HUES64 (cell line): ENCODE data around the gene CNTNAP2. TPM values are rescaled to one million over a fixed set of nuclear protein-coding genes. Genes with fewer than 3 reads are reported as not detected.
A peak's percentile ranks its signal among the peaks of the same experiment; 100 is the strongest.

ENCODE experiments used
- H3K27ac ChIP-seq: 2 replicates; pipeline ENCODE4 v1.7.0; 2013; ENCODE audit warnings: low read depth, low read length, inconsistent platforms
- H3K27me3 ChIP-seq: 2 replicates; pipeline ENCODE4 v1.6.1; 2013; ENCODE audit warnings: mild to moderate bottlenecking, low read length; ENCODE audit not compliant: insufficient read depth
- H3K36me3 ChIP-seq: 2 replicates; pipeline ENCODE4 v1.6.1; 2013; ENCODE audit warnings: mild to moderate bottlenecking, low read length; ENCODE audit not compliant: insufficient read depth
- H3K4me1 ChIP-seq: 2 replicates; pipeline ENCODE4 v1.6.1; 2013; ENCODE audit warnings: mild to moderate bottlenecking, low read length, moderate library complexity; ENCODE audit not compliant: insufficient read depth
- H3K4me3 ChIP-seq: 2 replicates; pipeline ENCODE4 v1.5.1; 2013; ENCODE audit warnings: mild to moderate bottlenecking, low read length, moderate library complexity
- H3K9ac ChIP-seq: 2 replicates; pipeline ENCODE4 v1.6.1; 2013; ENCODE audit warnings: mild to moderate bottlenecking, low read depth, low read length
- H3K9me3 ChIP-seq: 2 replicates; pipeline ENCODE4 v1.6.1; 2013; ENCODE audit warnings: low read depth, low read length; ENCODE audit not compliant: insufficient read depth
- WGBS: fragments of 150-250, 120-280 bp; methylation state at CpG from one replicate; pipeline ENCODE4 v1.1.7; 2013; ENCODE audit warnings: missing lambda C conversion rate; 5-methylcytosine and 5-hydroxymethylcytosine counted together
- polyA plus RNA-seq, 2 experiments: library from polyadenylated mRNA; stranded (reverse); fragments of 50-300 nt; gene quantifications; one replicate each; pipeline ENCODE4 v1.2.3, GENCODE V29; 2013

CNTNAP2 gene
- polyA plus RNA-seq (2013, experiment 1 of 2), result 84.2 TPM
- polyA plus RNA-seq (2013, experiment 2 of 2), result 92.0 TPM

DNA sequence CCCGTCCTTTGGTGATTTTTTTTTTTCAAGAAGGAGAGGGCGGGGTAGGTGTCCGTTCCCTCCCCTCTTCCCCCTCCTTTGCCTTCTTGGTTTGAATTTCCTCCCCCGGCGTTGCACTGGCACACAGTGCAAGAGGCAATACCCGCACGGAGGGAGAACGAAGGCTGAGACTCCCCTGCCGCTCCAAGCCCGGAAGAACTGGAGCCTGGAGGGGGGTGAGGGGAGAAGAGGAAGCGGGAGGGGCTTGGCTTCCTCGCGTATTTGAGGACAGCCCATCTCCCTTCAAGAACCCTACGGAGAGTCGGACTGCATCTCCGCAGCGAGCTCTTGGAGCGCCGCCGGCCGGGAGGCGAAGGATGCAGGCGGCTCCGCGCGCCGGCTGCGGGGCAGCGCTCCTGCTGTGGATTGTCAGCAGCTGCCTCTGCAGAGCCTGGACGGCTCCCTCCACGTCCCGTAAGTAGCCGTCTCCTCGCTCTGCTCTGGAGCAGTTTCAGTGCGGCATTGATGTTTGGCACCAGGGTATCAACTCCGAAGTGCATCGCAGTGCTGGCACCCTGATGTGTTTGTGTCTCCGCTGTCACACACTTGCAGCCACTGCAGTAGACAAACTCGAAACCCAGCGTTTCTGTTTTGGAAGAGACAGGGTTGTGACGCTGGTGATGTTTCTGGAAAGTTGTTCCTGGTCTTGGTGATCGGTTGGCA, at the start of gene CNTNAP2:
TSS of gene CNTNAP2 (plus strand) at position 281 of the 702 bp plus-strand sequence. CDS start at position 357, 76 bp downstream.
- under 1% methylated on average over 42 of the region's 42 CpGs for WGBS
- peaks cover 49% of the 10 kb centered on the region for H3K27me3 ChIP-seq
- peak within 1 kb of the TSS; percentile 60 for H3K4me3 ChIP-seq
- H3K4me1 ChIP-seq, result peaks cover 12% of the 10 kb centered on the region
- no peak within 1 kb of the TSS for H3K27ac ChIP-seq
- no peaks in the 10 kb centered on the region for H3K36me3 ChIP-seq
- H3K9ac ChIP-seq, result no peak within 1 kb of the TSS
- H3K9me3 ChIP-seq, result no peaks in the 10 kb centered on the region

- no peak overlapping the region for H3K9ac ChIP-seq
- no peaks in the 10 kb centered on the region for H3K27me3 ChIP-seq
- H3K27ac ChIP-seq, result no peak overlapping the region
- H3K9me3 ChIP-seq, result no peaks in the 10 kb centered on the region
- WGBS, result 97% methylated on average over 3 of the region's 3 CpGs
- no peaks in the 10 kb centered on the region for H3K4me1 ChIP-seq
- no peaks in the 10 kb centered on the region for H3K36me3 ChIP-seq
- H3K4me3 ChIP-seq, result no peak overlapping the region
These were observed 48.7 kb upstream of the CNTNAP2 start for GRCh38 chr7:146067880-146068279.

DNA sequence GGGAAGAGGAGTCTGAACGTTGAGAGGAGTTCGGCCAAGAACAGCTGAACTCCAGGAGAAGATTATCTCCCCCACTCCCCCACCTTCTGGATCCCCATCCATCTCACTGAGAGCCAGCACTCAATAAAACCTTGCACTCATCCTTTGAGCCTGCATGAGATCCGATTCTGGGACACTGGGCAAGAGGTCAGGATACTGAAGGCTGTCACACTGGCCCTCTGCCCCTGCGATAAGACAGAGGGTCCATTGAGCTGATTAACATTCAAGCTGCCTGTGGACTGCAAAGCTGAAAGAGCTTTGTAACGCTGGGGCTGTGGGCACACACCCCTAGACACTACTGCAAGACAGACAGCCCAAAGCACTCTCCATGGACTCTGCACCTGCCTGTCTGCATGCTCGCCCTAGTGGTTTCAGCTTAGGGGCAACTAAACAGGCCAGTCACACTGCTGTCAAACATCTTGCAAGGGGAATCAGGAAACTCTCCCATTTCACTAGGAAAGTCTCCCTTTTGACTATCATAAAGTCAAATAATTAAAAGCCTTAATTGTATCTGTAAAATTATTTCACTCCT, 42.3 kb upstream of the CNTNAP2 start:
- 87% methylated on average over 6 of the region's 6 CpGs for WGBS
- Histone ChIP-seq H3K9me3 (no peaks in the 10 kb centered on the region), H3K27ac (no peak overlapping the region), H3K4me3 (no peak overlapping the region), H3K36me3 (no peaks in the 10 kb centered on the region), H3K27me3 (no peaks in the 10 kb centered on the region), H3K9ac (no peak overlapping the region), H3K4me1 (no peaks in the 10 kb centered on the region)

DNA sequence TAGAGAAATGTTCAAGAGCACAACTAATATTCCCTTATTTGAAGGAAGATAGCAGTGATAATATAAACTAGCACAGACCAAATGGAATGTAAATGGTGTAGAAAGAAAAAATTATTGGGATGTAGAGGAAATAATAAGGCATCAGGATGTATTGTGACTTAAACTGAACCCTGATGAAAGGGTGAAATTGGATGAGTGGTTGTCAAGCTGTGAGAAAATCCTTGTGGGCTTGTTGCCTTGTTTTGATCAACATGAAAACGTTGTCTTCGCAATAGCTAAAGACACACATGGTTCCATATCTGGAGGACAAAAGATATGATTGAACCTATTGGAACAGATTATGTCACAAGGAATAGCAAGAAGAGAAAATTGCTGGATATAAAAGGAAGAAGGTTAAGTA, 40.3 kb upstream of the CNTNAP2 start:
- Histone ChIP-seq H3K36me3 (no peaks in the 10 kb centered on the region), H3K9me3 (no peaks in the 10 kb centered on the region), H3K9ac (no peak overlapping the region), H3K27me3 (no peaks in the 10 kb centered on the region), H3K4me1 (no peaks in the 10 kb centered on the region), H3K27ac (no peak overlapping the region), H3K4me3 (no peak overlapping the region)
- 74% methylated on average over 2 of the region's 2 CpGs for WGBS

DNA sequence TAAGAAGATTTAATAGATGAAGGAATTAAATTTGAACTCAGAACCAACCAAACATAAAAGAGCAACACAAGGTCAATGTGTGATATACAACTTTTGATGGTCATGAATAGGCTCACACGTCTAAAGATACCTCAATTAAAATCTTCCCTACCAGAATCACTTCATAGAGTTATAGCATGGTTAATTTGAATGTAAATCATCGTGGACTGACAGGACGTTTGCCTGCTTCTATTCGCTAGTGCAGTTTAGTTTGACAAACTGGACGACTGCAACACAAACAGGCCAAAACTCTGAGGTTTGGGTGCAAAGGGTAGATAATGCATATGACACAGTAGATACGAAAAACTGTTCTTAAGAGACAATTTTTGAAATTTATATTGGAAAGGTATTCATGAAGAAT, 32.5 kb upstream of the CNTNAP2 start:
- no peaks in the 10 kb centered on the region for H3K36me3 ChIP-seq
- H3K27me3 ChIP-seq, result no peaks in the 10 kb centered on the region
- no peak overlapping the region for H3K9ac ChIP-seq
- no peak overlapping the region for H3K4me3 ChIP-seq
- no peaks in the 10 kb centered on the region for H3K9me3 ChIP-seq
- no peaks in the 10 kb centered on the region for H3K4me1 ChIP-seq
- 87% methylated on average over 5 of the region's 6 CpGs for WGBS
- no peak overlapping the region for H3K27ac ChIP-seq

DNA sequence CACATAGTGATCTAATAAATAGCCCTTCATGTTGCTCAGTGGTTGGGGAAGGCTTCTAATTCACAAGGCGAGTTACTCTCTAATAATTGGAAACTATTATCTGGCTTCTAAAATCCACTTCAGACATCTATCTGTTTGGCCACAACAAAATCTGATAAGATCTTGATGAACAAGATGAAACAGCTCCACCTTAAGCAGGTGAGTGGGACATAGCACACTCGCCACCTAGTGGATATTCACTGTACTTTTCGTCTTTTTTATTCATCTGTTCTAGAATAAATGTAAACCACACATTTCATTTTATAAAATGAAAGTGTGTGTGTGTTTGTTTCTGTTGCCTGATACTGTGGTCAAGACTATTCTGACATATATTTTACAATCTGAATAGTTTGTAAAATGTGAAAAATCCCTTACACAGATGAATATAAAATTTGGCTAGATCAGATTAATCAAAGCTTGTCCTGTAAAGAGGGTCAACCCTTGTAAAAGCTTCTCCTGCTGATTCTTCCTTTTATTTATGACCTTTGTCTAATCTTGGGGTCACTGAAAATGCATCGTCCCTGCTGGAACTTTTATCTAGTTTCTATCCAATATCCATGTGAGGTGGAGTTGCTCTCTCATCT, 26.5 kb upstream of the CNTNAP2 start:
- no peak overlapping the region for H3K4me3 ChIP-seq

DNA sequence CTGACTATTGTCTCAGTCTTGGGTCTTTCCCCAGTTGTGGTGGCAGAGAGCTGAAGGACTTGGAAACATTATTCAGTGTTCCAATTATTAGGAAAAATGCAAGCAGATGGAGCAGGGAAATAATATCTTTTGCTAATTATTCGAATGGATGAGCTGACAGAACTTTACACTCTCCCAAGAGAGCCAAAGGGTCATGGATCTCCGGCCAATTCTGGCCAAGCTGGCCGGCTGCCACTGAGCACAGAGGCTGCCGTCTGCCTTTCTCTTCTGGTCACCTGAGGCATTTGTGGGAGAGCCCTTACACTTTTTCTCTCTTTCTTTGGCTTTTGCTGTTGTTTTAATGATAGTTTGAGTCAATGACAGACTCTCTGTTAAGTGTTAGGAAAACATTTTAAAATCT, 22.2 kb upstream of the CNTNAP2 start:
- no peaks in the 10 kb centered on the region for H3K27me3 ChIP-seq
- H3K36me3 ChIP-seq, result no peaks in the 10 kb centered on the region
- H3K4me3 ChIP-seq, result no peak overlapping the region
- H3K27ac ChIP-seq, result no peak overlapping the region
- no peaks in the 10 kb centered on the region for H3K9me3 ChIP-seq
- H3K9ac ChIP-seq, result no peak overlapping the region
- WGBS, result 86% methylated on average over 4 of the region's 4 CpGs
- H3K4me1 ChIP-seq, result no peaks in the 10 kb centered on the region

More for the DNA sequence above, 26.5 kb upstream of the CNTNAP2 start:
- no peaks in the 10 kb centered on the region for H3K27me3 ChIP-seq
- H3K9me3 ChIP-seq, result no peaks in the 10 kb centered on the region
- 8% methylated on average over 2 of the region's 4 CpGs for WGBS
- no peaks in the 10 kb centered on the region for H3K36me3 ChIP-seq
- H3K27ac ChIP-seq, result no peak overlapping the region
- no peaks in the 10 kb centered on the region for H3K4me1 ChIP-seq
- H3K9ac ChIP-seq, result no peak overlapping the region

GRCh38 chr7:146096994-146097393, 19.6 kb upstream of the CNTNAP2 start:
- Histone ChIP-seq H3K9ac (no peak overlapping the region), H3K9me3 (no peaks in the 10 kb centered on the region)
- WGBS, result 73% methylated on average over 5 of the region's 5 CpGs

GRCh38 chr7:146106319-146106718, 10.3 kb upstream of the CNTNAP2 start:
- Histone ChIP-seq H3K27me3 (no peaks in the 10 kb centered on the region), H3K4me1 (no peaks in the 10 kb centered on the region), H3K27ac (no peak overlapping the region), H3K9me3 (no peaks in the 10 kb centered on the region), H3K9ac (no peak overlapping the region), H3K4me3 (no peak overlapping the region), H3K36me3 (no peaks in the 10 kb centered on the region)
- 69% methylated on average over 2 of the region's 3 CpGs for WGBS

More at GRCh38 chr7:146096994-146097393, 19.6 kb upstream of the CNTNAP2 start:
- H3K27ac ChIP-seq, result no peak overlapping the region
- H3K4me1 ChIP-seq, result no peaks in the 10 kb centered on the region
- H3K4me3 ChIP-seq, result no peak overlapping the region
- H3K36me3 ChIP-seq, result no peaks in the 10 kb centered on the region
- no peaks in the 10 kb centered on the region for H3K27me3 ChIP-seq

DNA sequence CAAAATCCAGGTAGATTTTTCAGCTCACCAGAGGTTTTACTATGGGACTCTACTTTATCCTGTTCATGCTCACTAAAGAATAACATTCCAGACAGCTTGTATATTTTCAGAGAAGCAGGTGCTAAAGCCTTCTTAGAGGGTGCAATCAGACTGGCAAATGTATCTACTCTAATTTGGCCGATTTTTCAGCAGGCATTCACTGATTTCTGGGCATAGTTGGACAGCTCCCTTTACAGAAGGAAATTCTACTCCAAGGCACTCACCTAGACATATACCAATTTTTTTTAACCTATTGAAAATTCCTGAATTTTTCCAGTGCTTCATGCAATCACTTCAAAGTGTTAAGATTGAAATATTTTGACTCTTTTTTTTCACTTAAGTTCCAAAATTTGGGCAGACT, 3.8 kb upstream of the CNTNAP2 start:
- Histone ChIP-seq H3K9me3 (no peaks in the 10 kb centered on the region), H3K36me3 (no peaks in the 10 kb centered on the region), H3K9ac (no peak overlapping the region), H3K4me1 (peaks cover 12% of the 10 kb centered on the region), H3K27ac (no peak overlapping the region), H3K27me3 (peaks cover 33% of the 10 kb centered on the region), H3K4me3 (no peak overlapping the region)
- WGBS, result 84% methylated on average over 1 of the region's 1 CpG

- Histone ChIP-seq H3K4me3 (peak overlapping the region; percentile 60), H3K9ac (no peak overlapping the region), H3K9me3 (no peaks in the 10 kb centered on the region), H3K27ac (no peak overlapping the region), H3K27me3 (peaks cover 49% of the 10 kb centered on the region), H3K36me3 (no peaks in the 10 kb centered on the region), H3K4me1 (peaks cover 12% of the 10 kb centered on the region)
- 15% methylated on average over 15 of the region's 15 CpGs for WGBS
These were observed 1.1 kb upstream of the CNTNAP2 start for GRCh38 chr7:146115548-146115850.
